ENCODE data around the gene SPAG17.

Gene SPAG17

GRCh38 chr1:118101515-118101844 lies 83.5 kb downstream of the SPAG17 start:
- Histone ChIP-seq H3K4me1 (ENCODE audit: control insufficient read depth in 2 of 2, insufficient read depth in 1 of 2, low read depth in 1 of 2, low read length in 2 of 2) (no peaks in the 10 kb centered on the region), H3K23ac (ENCODE audit: low read depth, low read length, poor library complexity) (no peak overlapping the region), H2BK120ac (ENCODE audit: low read depth, low read length) (no peak overlapping the region), H2AFZ (ENCODE audit: low read length) (no peak overlapping the region), H3K18ac (ENCODE audit: low read length) (no peak overlapping the region), H2BK15ac (ENCODE audit: low read length) (no peak overlapping the region), H3K4ac (ENCODE audit: low read length) (no peak overlapping the region), H4K8ac (ENCODE audit: low read depth, low read length) (no peak overlapping the region), H3K36me3 (replicated peaks in 1 of 2; ENCODE audit: control insufficient read depth in 2 of 2, insufficient read depth in 2 of 2, low read length in 2 of 2) (no peaks in the 10 kb centered on the region), H3K27ac (replicated peaks; ENCODE audit: low read length) (no peak overlapping the region), H3K27me3 (ENCODE audit: control insufficient read depth in 3 of 3, insufficient read depth in 3 of 3, low read depth in 1 of 3, low read length in 3 of 3) (no peaks in the 10 kb centered on the region), H3K9ac (ENCODE audit: low read depth, low read length, poor library complexity) (no peak overlapping the region), H3K4me2 (ENCODE audit: insufficient read depth, low read length, poor library complexity, severe bottlenecking) (no peak overlapping the region), H4K91ac (ENCODE audit: low read depth, low read length, poor library complexity) (no peak overlapping the region), H3K14ac (ENCODE audit: low read length) (no peak overlapping the region), H2AK5ac (ENCODE audit: low read depth, low read length) (no peak overlapping the region), H2BK12ac (ENCODE audit: low read length) (no peak overlapping the region), H2BK5ac (ENCODE audit: low read length) (no peak overlapping the region), H3K9me3 (replicated peaks in 1 of 2; ENCODE audit: control insufficient read depth in 2 of 2, insufficient read depth in 1 of 2, low read depth in 1 of 2, low read length in 2 of 2) (no peaks in the 10 kb centered on the region), H3K79me1 (ENCODE audit: low read depth, low read length) (no peaks in the 10 kb centered on the region), H3K4me3 (ENCODE audit: low read length in 2 of 2) (no peak overlapping the region)
- DNase-seq (ENCODE audit: low spot score): no peak
- WGBS, 2 donors (ENCODE audit: extremely low coverage in 2 of 2, insufficient read length in 2 of 2, insufficient replicate concordance in 1 of 2): no CpG with 5 or more reads among the region's 9 CpGs

GRCh38 chr1:118100686-118101514 lies 84.1 kb downstream of the SPAG17 start:
- H3K9ac ChIP-seq (ENCODE audit: low read depth, low read length, poor library complexity): no peak overlapping the region
- no peak overlapping the region for H3K4me2 ChIP-seq (ENCODE audit: insufficient read depth, low read length, poor library complexity, severe bottlenecking)
- no peaks in the 10 kb centered on the region for H3K27me3 ChIP-seq (ENCODE audit: control insufficient read depth in 3 of 3, insufficient read depth in 3 of 3, low read depth in 1 of 3, low read length in 3 of 3)
- H4K8ac ChIP-seq (ENCODE audit: low read depth, low read length): no peak overlapping the region
- no peaks in the 10 kb centered on the region for H3K79me1 ChIP-seq (ENCODE audit: low read depth, low read length)
- no peak overlapping the region for H2BK5ac ChIP-seq (ENCODE audit: low read length)
- no peak overlapping the region for H3K23ac ChIP-seq (ENCODE audit: low read depth, low read length, poor library complexity)
- no peak overlapping the region for H3K4ac ChIP-seq (ENCODE audit: low read length)
- no peak overlapping the region for H3K14ac ChIP-seq (ENCODE audit: low read length)
- H2BK15ac ChIP-seq (ENCODE audit: low read length): no peak overlapping the region
- no peaks in the 10 kb centered on the region for H3K36me3 ChIP-seq (replicated peaks in 1 of 2; ENCODE audit: control insufficient read depth in 2 of 2, insufficient read depth in 2 of 2, low read length in 2 of 2)
- H2BK12ac ChIP-seq (ENCODE audit: low read length): no peak overlapping the region
- no peaks in the 10 kb centered on the region for H3K9me3 ChIP-seq (replicated peaks in 1 of 2; ENCODE audit: control insufficient read depth in 2 of 2, insufficient read depth in 1 of 2, low read depth in 1 of 2, low read length in 2 of 2)
- H3K4me1 ChIP-seq (ENCODE audit: control insufficient read depth in 2 of 2, insufficient read depth in 1 of 2, low read depth in 1 of 2, low read length in 2 of 2): no peaks in the 10 kb centered on the region
- no peak overlapping the region for H4K91ac ChIP-seq (ENCODE audit: low read depth, low read length, poor library complexity)
- no peak overlapping the region for H2AK5ac ChIP-seq (ENCODE audit: low read depth, low read length)
- H3K4me3 ChIP-seq (ENCODE audit: low read length in 2 of 2): no peak overlapping the region
- no peak overlapping the region for H3K27ac ChIP-seq (replicated peaks; ENCODE audit: low read length)
- DNase-seq (ENCODE audit: low spot score): no peak
- no peak overlapping the region for H2BK120ac ChIP-seq (ENCODE audit: low read depth, low read length)
- no peak overlapping the region for H2AFZ ChIP-seq (ENCODE audit: low read length)
- no peak overlapping the region for H3K18ac ChIP-seq (ENCODE audit: low read length)

- Histone ChIP-seq H3K9me3 (replicated peaks in 1 of 2; ENCODE audit: control insufficient read depth in 2 of 2, insufficient read depth in 1 of 2, low read depth in 1 of 2, low read length in 2 of 2) (no peaks in the 10 kb centered on the region), H3K4ac (ENCODE audit: low read length) (no peak overlapping the region), H3K23ac (ENCODE audit: low read depth, low read length, poor library complexity) (no peak overlapping the region), H3K27ac (replicated peaks; ENCODE audit: low read length) (no peak overlapping the region), H3K9ac (ENCODE audit: low read depth, low read length, poor library complexity) (no peak overlapping the region), H4K8ac (ENCODE audit: low read depth, low read length) (no peak overlapping the region), H3K4me1 (ENCODE audit: control insufficient read depth in 2 of 2, insufficient read depth in 1 of 2, low read depth in 1 of 2, low read length in 2 of 2) (no peaks in the 10 kb centered on the region), H4K91ac (ENCODE audit: low read depth, low read length, poor library complexity) (no peak overlapping the region), H2BK120ac (ENCODE audit: low read depth, low read length) (no peak overlapping the region), H3K36me3 (replicated peaks in 1 of 2; ENCODE audit: control insufficient read depth in 2 of 2, insufficient read depth in 2 of 2, low read length in 2 of 2) (no peaks in the 10 kb centered on the region), H2AFZ (ENCODE audit: low read length) (no peak overlapping the region), H2BK15ac (ENCODE audit: low read length) (no peak overlapping the region), H3K27me3 (ENCODE audit: control insufficient read depth in 3 of 3, insufficient read depth in 3 of 3, low read depth in 1 of 3, low read length in 3 of 3) (no peaks in the 10 kb centered on the region), H2BK12ac (ENCODE audit: low read length) (no peak overlapping the region), H3K4me2 (ENCODE audit: insufficient read depth, low read length, poor library complexity, severe bottlenecking) (no peak overlapping the region), H3K79me1 (ENCODE audit: low read depth, low read length) (no peaks in the 10 kb centered on the region), H2AK5ac (ENCODE audit: low read depth, low read length) (no peak overlapping the region), H2BK5ac (ENCODE audit: low read length) (no peak overlapping the region), H3K14ac (ENCODE audit: low read length) (no peak overlapping the region), H3K18ac (ENCODE audit: low read length) (no peak overlapping the region), H3K4me3 (ENCODE audit: low read length in 2 of 2) (no peak overlapping the region)
- no CpG with 5 or more reads among the region's 5 CpGs for WGBS, 2 donors (ENCODE audit: extremely low coverage in 2 of 2, insufficient read length in 2 of 2, insufficient replicate concordance in 1 of 2)
- DNase-seq (ENCODE audit: low spot score): no peak
Measured at GRCh38 chr1:118099686-118100085, 85.3 kb downstream of the SPAG17 start.

- Histone ChIP-seq H2AFZ (ENCODE audit: low read length) (no peak overlapping the region), H3K27ac (replicated peaks; ENCODE audit: low read length) (no peak overlapping the region), H4K8ac (ENCODE audit: low read depth, low read length) (no peak overlapping the region), H2BK5ac (ENCODE audit: low read length) (no peak overlapping the region), H3K27me3 (ENCODE audit: control insufficient read depth in 3 of 3, insufficient read depth in 3 of 3, low read depth in 1 of 3, low read length in 3 of 3) (no peaks in the 10 kb centered on the region), H2BK12ac (ENCODE audit: low read length) (no peak overlapping the region), H3K4me2 (ENCODE audit: insufficient read depth, low read length, poor library complexity, severe bottlenecking) (no peak overlapping the region), H3K4ac (ENCODE audit: low read length) (no peak overlapping the region), H3K14ac (ENCODE audit: low read length) (no peak overlapping the region), H3K4me1 (ENCODE audit: control insufficient read depth in 2 of 2, insufficient read depth in 1 of 2, low read depth in 1 of 2, low read length in 2 of 2) (no peaks in the 10 kb centered on the region), H3K79me1 (ENCODE audit: low read depth, low read length) (no peaks in the 10 kb centered on the region), H2BK15ac (ENCODE audit: low read length) (no peak overlapping the region), H3K9me3 (replicated peaks in 1 of 2; ENCODE audit: control insufficient read depth in 2 of 2, insufficient read depth in 1 of 2, low read depth in 1 of 2, low read length in 2 of 2) (no peaks in the 10 kb centered on the region), H2BK120ac (ENCODE audit: low read depth, low read length) (no peak overlapping the region), H3K4me3 (ENCODE audit: low read length in 2 of 2) (no peak overlapping the region), H3K18ac (ENCODE audit: low read length) (no peak overlapping the region), H3K36me3 (replicated peaks in 1 of 2; ENCODE audit: control insufficient read depth in 2 of 2, insufficient read depth in 2 of 2, low read length in 2 of 2) (no peaks in the 10 kb centered on the region), H3K23ac (ENCODE audit: low read depth, low read length, poor library complexity) (no peak overlapping the region), H3K9ac (ENCODE audit: low read depth, low read length, poor library complexity) (no peak overlapping the region), H2AK5ac (ENCODE audit: low read depth, low read length) (no peak overlapping the region), H4K91ac (ENCODE audit: low read depth, low read length, poor library complexity) (no peak overlapping the region)
- DNase-seq (ENCODE audit: low spot score): no peak
- WGBS, 2 donors (ENCODE audit: extremely low coverage in 2 of 2, insufficient read length in 2 of 2, insufficient replicate concordance in 1 of 2): no CpG with 5 or more reads among the region's 3 CpGs
Measured at GRCh38 chr1:118097622-118098348, 87.2 kb downstream of the SPAG17 start.
